OCI-M1 (cell line): ENCODE measurements around the gene PIGN.
"Not testable (repeated sequence)": the region's sequence is repeated elsewhere in the genome, so short reads cannot be mapped to it uniquely, and the experiment has no call there.

ENCODE experiments used
- DNase-seq: peaks from one replicate; lab custom pipeline; 2025; lab: John Stamatoyannopoulos, UW

Gene PIGN

GRCh38 chr18:62054929-62055498 lies 131.8 kb downstream of the PIGN start:
- no peak for DNase-seq

- no peak for DNase-seq
Measured at GRCh38 chr18:62048279-62048678, 138.6 kb downstream of the PIGN start.

GRCh38 chr18:62045316-62045715 lies 141.5 kb downstream of the PIGN start:
- DNase-seq, result no peak

- DNase-seq, result no peak
Measured at GRCh38 chr18:62044490-62045000, 142.3 kb downstream of the PIGN start.

GRCh38 chr18:62037989-62038778 lies 148.7 kb downstream of the PIGN start:
- DNase-seq, result peak; percentile 10

GRCh38 chr18:62037012-62037742 lies 149.7 kb downstream of the PIGN start:
- DNase-seq, result no peak

- not testable (repeated sequence) for DNase-seq
Measured at GRCh38 chr18:62034286-62034685, 152.6 kb downstream of the PIGN start.

GRCh38 chr18:62033756-62034155 lies 153.1 kb downstream of the PIGN start:
- no peak for DNase-seq

GRCh38 chr18:62033207-62033606 lies 153.6 kb downstream of the PIGN start:
- DNase-seq, result no peak

- DNase-seq, result peak; percentile 17
Measured at GRCh38 chr18:62030091-62030985, 156.5 kb downstream of the PIGN start.

- DNase-seq, result no peak
Measured at GRCh38 chr18:62028715-62029114, 158.1 kb downstream of the PIGN start.

- no peak for DNase-seq
Measured at GRCh38 chr18:62027914-62028520, 158.8 kb downstream of the PIGN start.

GRCh38 chr18:62026586-62026985 lies 160.3 kb downstream of the PIGN start:
- no peak for DNase-seq

GRCh38 chr18:62024983-62025382 lies 161.9 kb downstream of the PIGN start:
- no peak for DNase-seq

GRCh38 chr18:62023536-62023935 lies 163.3 kb downstream of the PIGN start:
- DNase-seq, result no peak

- DNase-seq, result no peak
Measured at GRCh38 chr18:62018759-62019041, 168.2 kb downstream of the PIGN start.

- no peak for DNase-seq
Measured at GRCh38 chr18:62018034-62018758, 168.7 kb downstream of the PIGN start.

GRCh38 chr18:62017618-62018017 lies 169.2 kb downstream of the PIGN start:
- peak; percentile 26 for DNase-seq

- no peak for DNase-seq
Measured at GRCh38 chr18:62011416-62011815, 175.4 kb downstream of the PIGN start.

- no peak for DNase-seq
Measured at GRCh38 chr18:62009521-62009920, 177.3 kb downstream of the PIGN start.

GRCh38 chr18:62001396-62001795 lies 185.5 kb downstream of the PIGN start:
- no peak for DNase-seq
